HepG2 (cell line): ENCODE data around the gene C14orf93. TPM values are rescaled to one million over a fixed set of nuclear protein-coding genes. Genes with fewer than 3 reads are reported as not detected.

ENCODE experiments used
- EHMT2 ChIP-seq: fragments of 200-600 bp; sonication (generic); IDR thresholded peaks from 2 replicates; pipeline ENCODE4 v1.7.0; 2017; ENCODE audit warnings: antibody characterized with exemption, low read depth, low read length, borderline replicate concordance
- MEIS2 ChIP-seq: sonication (generic); formaldehyde crosslinking; IDR thresholded peaks from 2 replicates; pipeline ENCODE4 v1.9.0; 2021; ENCODE audit warnings: mild to moderate bottlenecking, missing genetic modification reagents
- MLLT10 ChIP-seq: sonication (generic); formaldehyde crosslinking; IDR thresholded peaks from 2 replicates; pipeline ENCODE4 v1.4.0; 2020; ENCODE audit warnings: missing genetic modification reagents
- NR2C2 ChIP-seq: sonication (generic); formaldehyde crosslinking; IDR thresholded peaks from 2 replicates; pipeline ENCODE4 v1.4.0; 2020; ENCODE audit warnings: missing genetic modification reagents, mild to moderate bottlenecking, moderate library complexity, borderline replicate concordance
- ONECUT2 ChIP-seq: sonication (generic); formaldehyde crosslinking; IDR thresholded peaks from 2 replicates; pipeline ENCODE4 v1.4.0; 2020; ENCODE audit warnings: missing genetic modification reagents
- PHF20 ChIP-seq: sonication (generic); formaldehyde crosslinking; IDR thresholded peaks from 2 replicates; pipeline ENCODE4 v1.5.0; 2020; ENCODE audit warnings: mild to moderate bottlenecking, missing genetic modification reagents
- SNAI1 ChIP-seq: sonication (generic); formaldehyde crosslinking; IDR thresholded peaks from 2 replicates; pipeline ENCODE4 v1.5.0; 2020; ENCODE audit warnings: mild to moderate bottlenecking, missing genetic modification reagents, borderline replicate concordance
- TOE1 ChIP-seq: sonication (generic); formaldehyde crosslinking; IDR thresholded peaks from 2 replicates; pipeline ENCODE4 v1.4.0; 2020; ENCODE audit warnings: mild to moderate bottlenecking, missing genetic modification reagents
- ZMYM4 ChIP-seq: sonication (generic); formaldehyde crosslinking; IDR thresholded peaks from 2 replicates; pipeline ENCODE4 v1.8.1; 2023; ENCODE audit warnings: mild to moderate bottlenecking, missing genetic modification reagents
- ZNF136 ChIP-seq: sonication (generic); formaldehyde crosslinking; IDR thresholded peaks from 2 replicates; pipeline ENCODE4 v1.8.1; 2022; ENCODE audit warnings: low read depth, mild to moderate bottlenecking, moderate library complexity, missing genetic modification reagents
- ZNF207 ChIP-seq: fragments of 450-650 bp; IDR thresholded peaks from 2 replicates; pipeline ENCODE4 v1.6.1; 2016; ENCODE audit warnings: antibody characterized with exemption, borderline replicate concordance
- ZNF30 ChIP-seq: sonication (generic); formaldehyde crosslinking; IDR thresholded peaks from 2 replicates; pipeline ENCODE4 v1.5.0; 2020; ENCODE audit warnings: mild to moderate bottlenecking, missing genetic modification reagents
- ZNF333 ChIP-seq: sonication (generic); formaldehyde crosslinking; IDR thresholded peaks from 2 replicates; pipeline ENCODE4 v1.4.0; 2020; ENCODE audit warnings: mild to moderate bottlenecking, missing genetic modification reagents, borderline replicate concordance
- ZNF33A ChIP-seq: sonication (generic); formaldehyde crosslinking; IDR thresholded peaks from 2 replicates; pipeline ENCODE4 v1.5.1; 2020; ENCODE audit warnings: missing genetic modification reagents, mild to moderate bottlenecking, moderate library complexity, borderline replicate concordance
- ZNF510 ChIP-seq: sonication (generic); formaldehyde crosslinking; IDR thresholded peaks from 2 replicates; pipeline ENCODE4 v1.4.0; 2020; ENCODE audit warnings: low read depth, mild to moderate bottlenecking, missing genetic modification reagents
- ZNF598 ChIP-seq: sonication (generic); formaldehyde crosslinking; IDR thresholded peaks from 2 replicates; pipeline ENCODE4 v1.5.1; 2020; ENCODE audit warnings: mild to moderate bottlenecking, missing genetic modification reagents, borderline replicate concordance
- ZNF792 ChIP-seq: IDR thresholded peaks from 2 replicates; pipeline ENCODE4 v1.6.1; 2016
- ZNF839 ChIP-seq: sonication (generic); formaldehyde crosslinking; IDR thresholded peaks from 2 replicates; pipeline ENCODE4 v1.4.0; 2020; ENCODE audit warnings: missing genetic modification reagents, mild to moderate bottlenecking, borderline replicate concordance
- polyA plus RNA-seq, 8 experiments: library from polyadenylated mRNA; depleted of rRNA in 3 of 8; stranded (reverse) in 7 of 8; unstranded in 1 of 8; fragments of >200 nt; fragmentation: Illumina TruSeq in 4 of 8; extraction: Trizol in 4 of 8; gene quantifications; 2 replicates each; pipeline versions ENCODE4 v1.2.1 to v1.2.3, GENCODE V29; 2011 to 2016; ENCODE audit warnings: low read depth in 4 of 8, missing spikeins in 1 of 8, mixed read lengths in 1 of 8; ENCODE audit not compliant: insufficient read depth in 1 of 8
- total RNA-seq, 5 experiments: library from RNA; depleted of rRNA; stranded (reverse); fragments of >200 nt; fragmentation: Illumina TruSeq; extraction: Trizol; gene quantifications; 2 replicates each; pipeline ENCODE4 v1.2.3, GENCODE V29; 2016; ENCODE audit warnings: low read depth in 1 of 5
- TF ChIP-seq, protein P1 (sequence below): sonication (generic); formaldehyde crosslinking; IDR thresholded peaks from 2 replicates; pipeline ENCODE4 v1.5.0; 2020; ENCODE audit warnings: mild to moderate bottlenecking, missing genetic modification reagents, moderate library complexity
- TF ChIP-seq, protein P2 (sequence below): sonication (generic); formaldehyde crosslinking; IDR thresholded peaks from 2 replicates; pipeline ENCODE4 v1.4.0; 2020; ENCODE audit warnings: mild to moderate bottlenecking, missing genetic modification reagents
- TF ChIP-seq, protein P3 (sequence below): sonication (generic); formaldehyde crosslinking; IDR thresholded peaks from 2 replicates; pipeline ENCODE4 v1.4.0; 2020; ENCODE audit warnings: missing genetic modification reagents
- TF ChIP-seq, protein P4 (sequence below): sonication (generic); formaldehyde crosslinking; IDR thresholded peaks from 2 replicates; pipeline ENCODE4 v1.5.0; 2020; ENCODE audit warnings: mild to moderate bottlenecking, missing genetic modification reagents, borderline replicate concordance

The C14orf93 gene
- total and polyA plus RNA-seq, 2 of the 13 experiments (the other 11 are each of a cell fraction or from before 2014, with no cell fraction given), result 11.4 to 22.5 TPM

DNA sequence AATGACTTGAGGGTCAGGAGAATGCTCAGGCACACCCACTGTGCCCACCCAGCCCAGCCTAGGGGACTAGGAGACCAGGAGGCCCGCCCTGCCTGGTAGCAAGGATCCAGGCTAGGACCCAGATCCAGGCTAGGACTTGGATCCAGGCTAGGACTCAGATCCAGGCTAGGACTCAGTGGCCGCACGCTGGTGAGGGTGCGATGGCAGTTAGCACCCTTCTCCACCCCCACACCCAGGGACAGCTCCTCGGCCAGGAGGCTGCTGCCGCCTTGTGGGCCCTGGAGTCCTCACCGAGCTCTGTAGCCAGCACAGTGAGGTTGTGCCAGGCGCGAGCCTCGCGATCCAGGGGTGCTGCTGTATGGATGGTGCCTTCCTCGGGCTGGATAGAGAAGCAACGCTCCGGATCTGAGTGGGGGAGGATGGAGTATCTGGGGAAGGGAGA lies 42.3 kb upstream of the C14orf93 start (continued):
- no peak for TF ChIP-seq SNAI1 (CRISPR knock-in tag)
- TF ChIP-seq ZNF30 (CRISPR knock-in tag), result no peak
- no peak for TF ChIP-seq TOE1 (CRISPR knock-in tag)
- TF ChIP-seq ZNF598 (CRISPR knock-in tag), result no peak
- no peak for TF ChIP-seq ZNF839 (CRISPR knock-in tag)
- TF ChIP-seq, protein P1, sequence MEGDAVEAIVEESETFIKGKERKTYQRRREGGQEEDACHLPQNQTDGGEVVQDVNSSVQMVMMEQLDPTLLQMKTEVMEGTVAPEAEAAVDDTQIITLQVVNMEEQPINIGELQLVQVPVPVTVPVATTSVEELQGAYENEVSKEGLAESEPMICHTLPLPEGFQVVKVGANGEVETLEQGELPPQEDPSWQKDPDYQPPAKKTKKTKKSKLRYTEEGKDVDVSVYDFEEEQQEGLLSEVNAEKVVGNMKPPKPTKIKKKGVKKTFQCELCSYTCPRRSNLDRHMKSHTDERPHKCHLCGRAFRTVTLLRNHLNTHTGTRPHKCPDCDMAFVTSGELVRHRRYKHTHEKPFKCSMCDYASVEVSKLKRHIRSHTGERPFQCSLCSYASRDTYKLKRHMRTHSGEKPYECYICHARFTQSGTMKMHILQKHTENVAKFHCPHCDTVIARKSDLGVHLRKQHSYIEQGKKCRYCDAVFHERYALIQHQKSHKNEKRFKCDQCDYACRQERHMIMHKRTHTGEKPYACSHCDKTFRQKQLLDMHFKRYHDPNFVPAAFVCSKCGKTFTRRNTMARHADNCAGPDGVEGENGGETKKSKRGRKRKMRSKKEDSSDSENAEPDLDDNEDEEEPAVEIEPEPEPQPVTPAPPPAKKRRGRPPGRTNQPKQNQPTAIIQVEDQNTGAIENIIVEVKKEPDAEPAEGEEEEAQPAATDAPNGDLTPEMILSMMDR (CRISPR knock-in tag), result peak; percentile 99
- TF ChIP-seq ONECUT2 (CRISPR knock-in tag), result no peak
- TF ChIP-seq, protein P2, sequence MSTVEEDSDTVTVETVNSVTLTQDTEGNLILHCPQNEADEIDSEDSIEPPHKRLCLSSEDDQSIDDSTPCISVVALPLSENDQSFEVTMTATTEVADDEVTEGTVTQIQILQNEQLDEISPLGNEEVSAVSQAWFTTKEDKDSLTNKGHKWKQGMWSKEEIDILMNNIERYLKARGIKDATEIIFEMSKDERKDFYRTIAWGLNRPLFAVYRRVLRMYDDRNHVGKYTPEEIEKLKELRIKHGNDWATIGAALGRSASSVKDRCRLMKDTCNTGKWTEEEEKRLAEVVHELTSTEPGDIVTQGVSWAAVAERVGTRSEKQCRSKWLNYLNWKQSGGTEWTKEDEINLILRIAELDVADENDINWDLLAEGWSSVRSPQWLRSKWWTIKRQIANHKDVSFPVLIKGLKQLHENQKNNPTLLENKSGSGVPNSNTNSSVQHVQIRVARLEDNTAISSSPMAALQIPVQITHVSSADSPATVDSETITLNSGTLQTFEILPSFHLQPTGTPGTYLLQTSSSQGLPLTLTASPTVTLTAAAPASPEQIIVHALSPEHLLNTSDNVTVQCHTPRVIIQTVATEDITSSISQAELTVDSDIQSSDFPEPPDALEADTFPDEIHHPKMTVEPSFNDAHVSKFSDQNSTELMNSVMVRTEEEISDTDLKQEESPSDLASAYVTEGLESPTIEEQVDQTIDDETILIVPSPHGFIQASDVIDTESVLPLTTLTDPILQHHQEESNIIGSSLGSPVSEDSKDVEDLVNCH (CRISPR knock-in tag), result no peak
- TF ChIP-seq ZNF333 (CRISPR knock-in tag), result no peak
- TF ChIP-seq ZNF136 (CRISPR knock-in tag), result no peak
- TF ChIP-seq ZNF510, result no peak
- TF ChIP-seq ZMYM4 (CRISPR knock-in tag), result no peak
- no peak for TF ChIP-seq EHMT2
- TF ChIP-seq ZNF33A (CRISPR knock-in tag), result no peak
- TF ChIP-seq, protein P3, sequence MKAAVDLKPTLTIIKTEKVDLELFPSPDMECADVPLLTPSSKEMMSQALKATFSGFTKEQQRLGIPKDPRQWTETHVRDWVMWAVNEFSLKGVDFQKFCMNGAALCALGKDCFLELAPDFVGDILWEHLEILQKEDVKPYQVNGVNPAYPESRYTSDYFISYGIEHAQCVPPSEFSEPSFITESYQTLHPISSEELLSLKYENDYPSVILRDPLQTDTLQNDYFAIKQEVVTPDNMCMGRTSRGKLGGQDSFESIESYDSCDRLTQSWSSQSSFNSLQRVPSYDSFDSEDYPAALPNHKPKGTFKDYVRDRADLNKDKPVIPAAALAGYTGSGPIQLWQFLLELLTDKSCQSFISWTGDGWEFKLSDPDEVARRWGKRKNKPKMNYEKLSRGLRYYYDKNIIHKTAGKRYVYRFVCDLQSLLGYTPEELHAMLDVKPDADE (CRISPR knock-in tag), result no peak
- TF ChIP-seq, protein P4, sequence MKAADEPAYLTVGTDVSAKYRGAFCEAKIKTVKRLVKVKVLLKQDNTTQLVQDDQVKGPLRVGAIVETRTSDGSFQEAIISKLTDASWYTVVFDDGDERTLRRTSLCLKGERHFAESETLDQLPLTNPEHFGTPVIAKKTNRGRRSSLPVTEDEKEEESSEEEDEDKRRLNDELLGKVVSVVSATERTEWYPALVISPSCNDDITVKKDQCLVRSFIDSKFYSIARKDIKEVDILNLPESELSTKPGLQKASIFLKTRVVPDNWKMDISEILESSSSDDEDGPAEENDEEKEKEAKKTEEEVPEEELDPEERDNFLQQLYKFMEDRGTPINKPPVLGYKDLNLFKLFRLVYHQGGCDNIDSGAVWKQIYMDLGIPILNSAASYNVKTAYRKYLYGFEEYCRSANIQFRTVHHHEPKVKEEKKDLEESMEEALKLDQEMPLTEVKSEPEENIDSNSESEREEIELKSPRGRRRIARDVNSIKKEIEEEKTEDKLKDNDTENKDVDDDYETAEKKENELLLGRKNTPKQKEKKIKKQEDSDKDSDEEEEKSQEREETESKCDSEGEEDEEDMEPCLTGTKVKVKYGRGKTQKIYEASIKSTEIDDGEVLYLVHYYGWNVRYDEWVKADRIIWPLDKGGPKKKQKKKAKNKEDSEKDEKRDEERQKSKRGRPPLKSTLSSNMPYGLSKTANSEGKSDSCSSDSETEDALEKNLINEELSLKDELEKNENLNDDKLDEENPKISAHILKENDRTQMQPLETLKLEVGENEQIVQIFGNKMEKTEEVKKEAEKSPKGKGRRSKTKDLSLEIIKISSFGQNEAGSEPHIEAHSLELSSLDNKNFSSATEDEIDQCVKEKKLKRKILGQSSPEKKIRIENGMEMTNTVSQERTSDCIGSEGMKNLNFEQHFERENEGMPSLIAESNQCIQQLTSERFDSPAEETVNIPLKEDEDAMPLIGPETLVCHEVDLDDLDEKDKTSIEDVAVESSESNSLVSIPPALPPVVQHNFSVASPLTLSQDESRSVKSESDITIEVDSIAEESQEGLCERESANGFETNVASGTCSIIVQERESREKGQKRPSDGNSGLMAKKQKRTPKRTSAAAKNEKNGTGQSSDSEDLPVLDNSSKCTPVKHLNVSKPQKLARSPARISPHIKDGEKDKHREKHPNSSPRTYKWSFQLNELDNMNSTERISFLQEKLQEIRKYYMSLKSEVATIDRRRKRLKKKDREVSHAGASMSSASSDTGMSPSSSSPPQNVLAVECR (CRISPR knock-in tag), result 0 out of 2 replicates have a peak, but pooled peaks have one; percentile 34
- TF ChIP-seq ZNF207, result no peak
- no peak for TF ChIP-seq MEIS2 (CRISPR knock-in tag)
- TF ChIP-seq ZNF792 (CRISPR knock-in tag), result no peak
- TF ChIP-seq MLLT10 (CRISPR knock-in tag), result no peak
- TF ChIP-seq NR2C2 (CRISPR knock-in tag), result no peak
- TF ChIP-seq PHF20, result no peak
